K562 (cell line): ENCODE measurements around the gene APOB. TPM values are rescaled to one million over a fixed set of nuclear protein-coding genes. Genes with fewer than 3 reads are reported as not detected.

Experiments
- ELF1 ChIP-seq: fragments of 200-800 bp; sonication (Bioruptor generic); IDR thresholded peaks from 2 replicates; pipeline ENCODE4 v1.6.1; 2016; ENCODE audit warnings: missing genetic modification characterization, missing compliant biosample characterization
- KAT2B ChIP-seq: IDR thresholded peaks from one replicate; pipeline ENCODE4 v1.6.1; 2012; ENCODE audit warnings: low read depth, mild to moderate bottlenecking, control low read depth, inconsistent platforms, low read length, moderate library complexity
- XRCC4 ChIP-seq: IDR thresholded peaks from one replicate; pipeline ENCODE4 v1.6.1; 2011; ENCODE audit not compliant: insufficient read depth, insufficient read length; ENCODE audit errors: extremely low read depth
- ZNF699 ChIP-seq: fragments of 250-450 bp; sonication (Bioruptor Pico); IDR thresholded peaks from 2 replicates; pipeline ENCODE4 v1.8.0; 2021; ENCODE audit warnings: mild to moderate bottlenecking, moderate library complexity; ENCODE audit not compliant: insufficient replicate concordance
- polyA plus RNA-seq, 8 experiments: library from polyadenylated mRNA; depleted of rRNA in 4 of 8; stranded (reverse) in 5 of 8; unstranded in 3 of 8; fragments of >200 nt; fragmentation: Nextera tagmentation in 2 of 8; fragmentation: Illumina TruSeq in 1 of 8; extraction: Ambion mirVana in 2 of 8; extraction: Trizol in 1 of 8; gene quantifications; 2 replicates each; pipeline versions ENCODE4 v1.2.1 to v1.2.3, GENCODE V29; 2011 to 2014; ENCODE audit warnings: inconsistent platforms in 1 of 8, missing spikeins in 1 of 8
- total RNA-seq, 7 experiments: library from RNA; depleted of rRNA in 6 of 7; stranded (reverse); fragments of >200 nt in 6 of 7; fragmentation: Illumina TruSeq in 2 of 7; extraction: Trizol in 2 of 7; gene quantifications; 2 replicates each; pipeline versions ENCODE4 v1.2.1 to v1.2.3, GENCODE V29; 2011 to 2021; ENCODE audit warnings: low replicate concordance in 1 of 7
- TF ChIP-seq, protein P1 (sequence below): fragments of 200-600 bp; sonication (generic); IDR thresholded peaks from one replicate; pipeline ENCODE4 v1.6.1; 2012; ENCODE audit warnings: mild to moderate bottlenecking, low read depth, low read length, inconsistent platforms
- TF ChIP-seq, protein P2 (sequence below): fragments of 200-800 bp; sonication (Bioruptor generic); IDR thresholded peaks from 2 replicates; pipeline ENCODE4 v1.6.1; 2017; ENCODE audit warnings: missing genetic modification characterization, missing compliant biosample characterization
- TF ChIP-seq, protein P3 (sequence below): fragments of 150-350 bp; conservative IDR thresholded peaks from 2 replicates; pipeline ENCODE4 v1.6.1; 2014; ENCODE audit warnings: low read length

Gene APOB
- total and polyA plus RNA-seq, 9 of the 15 experiments (the other 6 are each of a cell fraction or from before 2014, with no cell fraction given) = 0.73 TPM; not detected in 8

DNA sequence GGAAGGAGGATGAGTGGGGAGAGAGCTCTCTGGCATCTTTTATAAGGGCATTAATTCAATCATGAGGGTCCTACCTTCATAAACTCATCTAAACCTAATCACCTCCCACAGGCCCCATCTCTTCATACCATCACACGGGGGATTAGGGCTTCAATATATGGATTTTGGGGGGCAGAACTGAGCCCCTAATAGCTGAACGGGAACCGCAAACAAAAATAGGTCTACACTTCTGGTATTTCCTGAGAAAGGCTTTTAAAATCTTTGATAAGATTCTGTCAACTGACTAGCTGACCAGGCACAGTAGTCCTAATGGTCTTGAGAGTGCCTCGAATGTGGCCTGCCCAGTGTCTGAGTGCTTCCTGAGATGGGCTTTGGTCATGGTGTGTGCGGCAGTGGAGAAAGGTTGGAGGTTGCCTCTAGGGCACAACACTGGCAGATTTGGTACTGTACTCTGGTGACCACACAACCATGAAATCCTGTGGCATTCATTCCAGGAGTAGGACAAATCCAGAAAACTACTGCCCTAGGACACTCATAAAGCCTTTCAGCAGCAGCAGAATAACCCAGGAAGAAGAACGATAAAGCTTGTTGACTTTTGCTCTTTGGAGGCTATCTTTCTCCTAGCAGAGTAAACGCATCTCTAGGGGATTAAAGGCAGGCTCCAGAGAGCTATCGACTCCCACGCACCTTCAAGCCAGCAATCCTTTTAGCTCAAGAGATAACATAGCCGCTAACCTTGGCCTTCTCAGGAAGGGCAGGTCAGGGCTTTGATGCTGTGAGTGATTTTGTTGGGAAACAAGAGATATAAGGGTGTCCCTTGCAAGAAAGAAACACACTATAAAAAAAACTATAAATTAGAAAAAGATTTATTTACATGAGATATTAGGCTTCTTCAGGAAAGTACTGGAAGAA lies 12.3 kb upstream of the APOB start (continued):
- TF ChIP-seq, protein P1, sequence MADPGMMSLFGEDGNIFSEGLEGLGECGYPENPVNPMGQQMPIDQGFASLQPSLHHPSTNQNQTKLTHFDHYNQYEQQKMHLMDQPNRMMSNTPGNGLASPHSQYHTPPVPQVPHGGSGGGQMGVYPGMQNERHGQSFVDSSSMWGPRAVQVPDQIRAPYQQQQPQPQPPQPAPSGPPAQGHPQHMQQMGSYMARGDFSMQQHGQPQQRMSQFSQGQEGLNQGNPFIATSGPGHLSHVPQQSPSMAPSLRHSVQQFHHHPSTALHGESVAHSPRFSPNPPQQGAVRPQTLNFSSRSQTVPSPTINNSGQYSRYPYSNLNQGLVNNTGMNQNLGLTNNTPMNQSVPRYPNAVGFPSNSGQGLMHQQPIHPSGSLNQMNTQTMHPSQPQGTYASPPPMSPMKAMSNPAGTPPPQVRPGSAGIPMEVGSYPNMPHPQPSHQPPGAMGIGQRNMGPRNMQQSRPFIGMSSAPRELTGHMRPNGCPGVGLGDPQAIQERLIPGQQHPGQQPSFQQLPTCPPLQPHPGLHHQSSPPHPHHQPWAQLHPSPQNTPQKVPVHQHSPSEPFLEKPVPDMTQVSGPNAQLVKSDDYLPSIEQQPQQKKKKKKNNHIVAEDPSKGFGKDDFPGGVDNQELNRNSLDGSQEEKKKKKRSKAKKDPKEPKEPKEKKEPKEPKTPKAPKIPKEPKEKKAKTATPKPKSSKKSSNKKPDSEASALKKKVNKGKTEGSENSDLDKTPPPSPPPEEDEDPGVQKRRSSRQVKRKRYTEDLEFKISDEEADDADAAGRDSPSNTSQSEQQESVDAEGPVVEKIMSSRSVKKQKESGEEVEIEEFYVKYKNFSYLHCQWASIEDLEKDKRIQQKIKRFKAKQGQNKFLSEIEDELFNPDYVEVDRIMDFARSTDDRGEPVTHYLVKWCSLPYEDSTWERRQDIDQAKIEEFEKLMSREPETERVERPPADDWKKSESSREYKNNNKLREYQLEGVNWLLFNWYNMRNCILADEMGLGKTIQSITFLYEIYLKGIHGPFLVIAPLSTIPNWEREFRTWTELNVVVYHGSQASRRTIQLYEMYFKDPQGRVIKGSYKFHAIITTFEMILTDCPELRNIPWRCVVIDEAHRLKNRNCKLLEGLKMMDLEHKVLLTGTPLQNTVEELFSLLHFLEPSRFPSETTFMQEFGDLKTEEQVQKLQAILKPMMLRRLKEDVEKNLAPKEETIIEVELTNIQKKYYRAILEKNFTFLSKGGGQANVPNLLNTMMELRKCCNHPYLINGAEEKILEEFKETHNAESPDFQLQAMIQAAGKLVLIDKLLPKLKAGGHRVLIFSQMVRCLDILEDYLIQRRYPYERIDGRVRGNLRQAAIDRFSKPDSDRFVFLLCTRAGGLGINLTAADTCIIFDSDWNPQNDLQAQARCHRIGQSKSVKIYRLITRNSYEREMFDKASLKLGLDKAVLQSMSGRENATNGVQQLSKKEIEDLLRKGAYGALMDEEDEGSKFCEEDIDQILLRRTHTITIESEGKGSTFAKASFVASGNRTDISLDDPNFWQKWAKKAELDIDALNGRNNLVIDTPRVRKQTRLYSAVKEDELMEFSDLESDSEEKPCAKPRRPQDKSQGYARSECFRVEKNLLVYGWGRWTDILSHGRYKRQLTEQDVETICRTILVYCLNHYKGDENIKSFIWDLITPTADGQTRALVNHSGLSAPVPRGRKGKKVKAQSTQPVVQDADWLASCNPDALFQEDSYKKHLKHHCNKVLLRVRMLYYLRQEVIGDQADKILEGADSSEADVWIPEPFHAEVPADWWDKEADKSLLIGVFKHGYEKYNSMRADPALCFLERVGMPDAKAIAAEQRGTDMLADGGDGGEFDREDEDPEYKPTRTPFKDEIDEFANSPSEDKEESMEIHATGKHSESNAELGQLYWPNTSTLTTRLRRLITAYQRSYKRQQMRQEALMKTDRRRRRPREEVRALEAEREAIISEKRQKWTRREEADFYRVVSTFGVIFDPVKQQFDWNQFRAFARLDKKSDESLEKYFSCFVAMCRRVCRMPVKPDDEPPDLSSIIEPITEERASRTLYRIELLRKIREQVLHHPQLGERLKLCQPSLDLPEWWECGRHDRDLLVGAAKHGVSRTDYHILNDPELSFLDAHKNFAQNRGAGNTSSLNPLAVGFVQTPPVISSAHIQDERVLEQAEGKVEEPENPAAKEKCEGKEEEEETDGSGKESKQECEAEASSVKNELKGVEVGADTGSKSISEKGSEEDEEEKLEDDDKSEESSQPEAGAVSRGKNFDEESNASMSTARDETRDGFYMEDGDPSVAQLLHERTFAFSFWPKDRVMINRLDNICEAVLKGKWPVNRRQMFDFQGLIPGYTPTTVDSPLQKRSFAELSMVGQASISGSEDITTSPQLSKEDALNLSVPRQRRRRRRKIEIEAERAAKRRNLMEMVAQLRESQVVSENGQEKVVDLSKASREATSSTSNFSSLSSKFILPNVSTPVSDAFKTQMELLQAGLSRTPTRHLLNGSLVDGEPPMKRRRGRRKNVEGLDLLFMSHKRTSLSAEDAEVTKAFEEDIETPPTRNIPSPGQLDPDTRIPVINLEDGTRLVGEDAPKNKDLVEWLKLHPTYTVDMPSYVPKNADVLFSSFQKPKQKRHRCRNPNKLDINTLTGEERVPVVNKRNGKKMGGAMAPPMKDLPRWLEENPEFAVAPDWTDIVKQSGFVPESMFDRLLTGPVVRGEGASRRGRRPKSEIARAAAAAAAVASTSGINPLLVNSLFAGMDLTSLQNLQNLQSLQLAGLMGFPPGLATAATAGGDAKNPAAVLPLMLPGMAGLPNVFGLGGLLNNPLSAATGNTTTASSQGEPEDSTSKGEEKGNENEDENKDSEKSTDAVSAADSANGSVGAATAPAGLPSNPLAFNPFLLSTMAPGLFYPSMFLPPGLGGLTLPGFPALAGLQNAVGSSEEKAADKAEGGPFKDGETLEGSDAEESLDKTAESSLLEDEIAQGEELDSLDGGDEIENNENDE = no peak
- TF ChIP-seq ELF1 (tag) (no peak), XRCC4 (no peak), KAT2B (no peak), ZNF699 (CRISPR knock-in tag) (no peak)
- TF ChIP-seq, protein P2, sequence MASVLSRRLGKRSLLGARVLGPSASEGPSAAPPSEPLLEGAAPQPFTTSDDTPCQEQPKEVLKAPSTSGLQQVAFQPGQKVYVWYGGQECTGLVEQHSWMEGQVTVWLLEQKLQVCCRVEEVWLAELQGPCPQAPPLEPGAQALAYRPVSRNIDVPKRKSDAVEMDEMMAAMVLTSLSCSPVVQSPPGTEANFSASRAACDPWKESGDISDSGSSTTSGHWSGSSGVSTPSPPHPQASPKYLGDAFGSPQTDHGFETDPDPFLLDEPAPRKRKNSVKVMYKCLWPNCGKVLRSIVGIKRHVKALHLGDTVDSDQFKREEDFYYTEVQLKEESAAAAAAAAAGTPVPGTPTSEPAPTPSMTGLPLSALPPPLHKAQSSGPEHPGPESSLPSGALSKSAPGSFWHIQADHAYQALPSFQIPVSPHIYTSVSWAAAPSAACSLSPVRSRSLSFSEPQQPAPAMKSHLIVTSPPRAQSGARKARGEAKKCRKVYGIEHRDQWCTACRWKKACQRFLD (CRISPR knock-in tag) = no peak
- TF ChIP-seq, protein P3, sequence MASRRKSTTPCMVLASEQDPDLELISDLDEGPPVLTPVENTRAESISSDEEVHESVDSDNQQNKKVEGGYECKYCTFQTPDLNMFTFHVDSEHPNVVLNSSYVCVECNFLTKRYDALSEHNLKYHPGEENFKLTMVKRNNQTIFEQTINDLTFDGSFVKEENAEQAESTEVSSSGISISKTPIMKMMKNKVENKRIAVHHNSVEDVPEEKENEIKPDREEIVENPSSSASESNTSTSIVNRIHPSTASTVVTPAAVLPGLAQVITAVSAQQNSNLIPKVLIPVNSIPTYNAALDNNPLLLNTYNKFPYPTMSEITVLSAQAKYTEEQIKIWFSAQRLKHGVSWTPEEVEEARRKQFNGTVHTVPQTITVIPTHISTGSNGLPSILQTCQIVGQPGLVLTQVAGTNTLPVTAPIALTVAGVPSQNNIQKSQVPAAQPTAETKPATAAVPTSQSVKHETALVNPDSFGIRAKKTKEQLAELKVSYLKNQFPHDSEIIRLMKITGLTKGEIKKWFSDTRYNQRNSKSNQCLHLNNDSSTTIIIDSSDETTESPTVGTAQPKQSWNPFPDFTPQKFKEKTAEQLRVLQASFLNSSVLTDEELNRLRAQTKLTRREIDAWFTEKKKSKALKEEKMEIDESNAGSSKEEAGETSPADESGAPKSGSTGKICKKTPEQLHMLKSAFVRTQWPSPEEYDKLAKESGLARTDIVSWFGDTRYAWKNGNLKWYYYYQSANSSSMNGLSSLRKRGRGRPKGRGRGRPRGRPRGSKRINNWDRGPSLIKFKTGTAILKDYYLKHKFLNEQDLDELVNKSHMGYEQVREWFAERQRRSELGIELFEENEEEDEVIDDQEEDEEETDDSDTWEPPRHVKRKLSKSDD = no peak
